ENCODE measurements around the gene ZBED4. TPM values are rescaled to one million over a fixed set of nuclear protein-coding genes. Genes with fewer than 3 reads are reported as not detected.

The ZBED4 gene
- total and polyA plus RNA-seq, 2 of the 13 experiments (the other 11 are each of a cell fraction or from before 2014, with no cell fraction given), result 5.4 to 9.6 TPM

DNA sequence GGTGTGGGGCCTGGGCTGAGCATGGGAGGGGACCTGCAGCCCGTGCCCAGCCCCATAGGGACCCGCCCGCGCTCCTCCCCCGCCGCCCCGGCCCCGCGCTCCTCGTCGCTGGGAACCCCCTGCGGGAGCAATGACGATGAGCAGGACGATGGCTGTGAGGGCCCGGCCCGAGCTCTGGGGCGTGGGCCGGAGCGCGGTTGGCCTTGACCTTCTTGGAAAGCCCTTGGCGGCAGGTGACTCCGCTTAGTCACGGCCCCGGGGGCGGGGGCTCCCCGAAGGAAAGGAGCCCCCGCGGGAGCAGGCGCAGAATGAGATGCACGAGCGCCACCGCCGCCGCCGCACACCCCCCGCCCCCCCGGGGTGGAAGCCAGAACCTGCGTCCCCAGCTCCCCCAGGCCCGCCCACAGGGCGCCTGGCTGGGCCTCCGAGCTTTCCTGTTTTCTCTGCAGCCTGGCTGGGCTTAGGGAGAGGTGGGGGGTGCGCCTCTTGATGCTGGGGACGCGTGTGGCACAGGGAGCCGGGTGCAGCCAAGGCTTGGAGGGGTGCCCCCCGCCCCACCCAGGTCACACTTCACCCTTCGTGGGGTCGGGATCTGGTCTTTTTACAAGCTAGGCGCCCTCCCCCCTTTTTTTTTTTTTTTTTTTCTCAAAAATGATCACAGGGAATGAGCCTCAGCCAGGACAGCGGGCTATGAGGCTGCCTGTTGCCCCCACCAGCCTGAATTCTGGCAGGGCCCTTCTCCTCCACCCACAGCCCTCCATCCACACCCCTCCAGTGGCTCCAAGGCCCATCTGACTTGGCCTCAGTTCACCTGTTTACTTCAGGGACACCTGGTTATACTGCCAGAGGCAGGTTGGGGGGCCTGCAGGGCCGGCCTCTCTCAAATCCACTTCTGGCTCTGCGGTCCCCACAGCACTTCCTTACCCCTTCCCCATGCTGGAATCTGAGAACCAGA, 82.7 kb downstream of the ZBED4 start (continued):
- peak; percentile 99 for TF ChIP-seq BCL6 (CRISPR knock-in tag; IDR thresholded peaks at IDR 0.05)
- TF ChIP-seq, protein P1, sequence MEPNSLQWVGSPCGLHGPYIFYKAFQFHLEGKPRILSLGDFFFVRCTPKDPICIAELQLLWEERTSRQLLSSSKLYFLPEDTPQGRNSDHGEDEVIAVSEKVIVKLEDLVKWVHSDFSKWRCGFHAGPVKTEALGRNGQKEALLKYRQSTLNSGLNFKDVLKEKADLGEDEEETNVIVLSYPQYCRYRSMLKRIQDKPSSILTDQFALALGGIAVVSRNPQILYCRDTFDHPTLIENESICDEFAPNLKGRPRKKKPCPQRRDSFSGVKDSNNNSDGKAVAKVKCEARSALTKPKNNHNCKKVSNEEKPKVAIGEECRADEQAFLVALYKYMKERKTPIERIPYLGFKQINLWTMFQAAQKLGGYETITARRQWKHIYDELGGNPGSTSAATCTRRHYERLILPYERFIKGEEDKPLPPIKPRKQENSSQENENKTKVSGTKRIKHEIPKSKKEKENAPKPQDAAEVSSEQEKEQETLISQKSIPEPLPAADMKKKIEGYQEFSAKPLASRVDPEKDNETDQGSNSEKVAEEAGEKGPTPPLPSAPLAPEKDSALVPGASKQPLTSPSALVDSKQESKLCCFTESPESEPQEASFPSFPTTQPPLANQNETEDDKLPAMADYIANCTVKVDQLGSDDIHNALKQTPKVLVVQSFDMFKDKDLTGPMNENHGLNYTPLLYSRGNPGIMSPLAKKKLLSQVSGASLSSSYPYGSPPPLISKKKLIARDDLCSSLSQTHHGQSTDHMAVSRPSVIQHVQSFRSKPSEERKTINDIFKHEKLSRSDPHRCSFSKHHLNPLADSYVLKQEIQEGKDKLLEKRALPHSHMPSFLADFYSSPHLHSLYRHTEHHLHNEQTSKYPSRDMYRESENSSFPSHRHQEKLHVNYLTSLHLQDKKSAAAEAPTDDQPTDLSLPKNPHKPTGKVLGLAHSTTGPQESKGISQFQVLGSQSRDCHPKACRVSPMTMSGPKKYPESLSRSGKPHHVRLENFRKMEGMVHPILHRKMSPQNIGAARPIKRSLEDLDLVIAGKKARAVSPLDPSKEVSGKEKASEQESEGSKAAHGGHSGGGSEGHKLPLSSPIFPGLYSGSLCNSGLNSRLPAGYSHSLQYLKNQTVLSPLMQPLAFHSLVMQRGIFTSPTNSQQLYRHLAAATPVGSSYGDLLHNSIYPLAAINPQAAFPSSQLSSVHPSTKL (CRISPR knock-in tag; IDR thresholded peaks at IDR 0.05), result peak; percentile 95
- peak; percentile 73; the same call in 1 of the 2 replicates for TF ChIP-seq PHF21A (CRISPR knock-in tag; IDR thresholded peaks at IDR 0.05)
- no peak; the same call in 1 of the 2 replicates for TF ChIP-seq ZNF788 (CRISPR knock-in tag; IDR thresholded peaks at IDR 0.05; ENCODE audit: borderline replicate concordance)
- TF ChIP-seq RAD21 (CRISPR knock-in tag; IDR thresholded peaks at IDR 0.05), result peak; percentile 42; the same call in 1 of the 2 replicates
- peak; percentile 75 for TF ChIP-seq ZBTB2 (CRISPR knock-in tag; IDR thresholded peaks at IDR 0.05; ENCODE audit: low read depth)
- no peak for TF ChIP-seq ZNF75D (CRISPR knock-in tag; IDR thresholded peaks at IDR 0.05; ENCODE audit: borderline replicate concordance)
- TF ChIP-seq NCOA2 (CRISPR knock-in tag; IDR thresholded peaks at IDR 0.05), result peak; percentile 71
- peak; percentile 69 for TF ChIP-seq ZNF605 (CRISPR knock-in tag; IDR thresholded peaks at IDR 0.05)
- TF ChIP-seq GPBP1L1 (CRISPR knock-in tag; IDR thresholded peaks at IDR 0.05), result no peak
- peak; percentile 77; the same call in 1 of the 2 replicates for TF ChIP-seq ZNF317 (CRISPR knock-in tag; IDR thresholded peaks at IDR 0.05)
- TF ChIP-seq ZFX (CRISPR knock-in tag; IDR thresholded peaks at IDR 0.05; ENCODE audit: low read depth), result peak; percentile 55
- TF ChIP-seq ZNF703 (CRISPR knock-in tag; IDR thresholded peaks at IDR 0.05; ENCODE audit: borderline replicate concordance), result no peak
- no peak for TF ChIP-seq SNAPC5 (CRISPR knock-in tag; IDR thresholded peaks at IDR 0.05; ENCODE audit: borderline replicate concordance)
- TF ChIP-seq MYPOP (CRISPR knock-in tag; IDR thresholded peaks at IDR 0.05), result peak; percentile 59; the same call in 1 of the 2 replicates
- TF ChIP-seq ATF2 (CRISPR knock-in tag; IDR thresholded peaks at IDR 0.05), result peak; percentile 30; the same call in 1 of the 2 replicates
- 0 out of 2 replicates have a peak, but pooled peaks have one; percentile 63 for TF ChIP-seq ARNTL (CRISPR knock-in tag; IDR thresholded peaks at IDR 0.05)
- peak; percentile 34; the same call in 1 of the 2 replicates for TF ChIP-seq ZNF747 (CRISPR knock-in tag; IDR thresholded peaks at IDR 0.05; ENCODE audit: borderline replicate concordance)

All from HepG2 (cell line).